Brain pericyte (primary cell): ENCODE measurements around the gene RAPGEF3.

Source experiments
- DNase-seq: peaks from one replicate; pipeline ENCODE4 v3.0.0-alpha.2; 2012; ENCODE audit warnings: low read depth, low spot score

The RAPGEF3 gene

DNA sequence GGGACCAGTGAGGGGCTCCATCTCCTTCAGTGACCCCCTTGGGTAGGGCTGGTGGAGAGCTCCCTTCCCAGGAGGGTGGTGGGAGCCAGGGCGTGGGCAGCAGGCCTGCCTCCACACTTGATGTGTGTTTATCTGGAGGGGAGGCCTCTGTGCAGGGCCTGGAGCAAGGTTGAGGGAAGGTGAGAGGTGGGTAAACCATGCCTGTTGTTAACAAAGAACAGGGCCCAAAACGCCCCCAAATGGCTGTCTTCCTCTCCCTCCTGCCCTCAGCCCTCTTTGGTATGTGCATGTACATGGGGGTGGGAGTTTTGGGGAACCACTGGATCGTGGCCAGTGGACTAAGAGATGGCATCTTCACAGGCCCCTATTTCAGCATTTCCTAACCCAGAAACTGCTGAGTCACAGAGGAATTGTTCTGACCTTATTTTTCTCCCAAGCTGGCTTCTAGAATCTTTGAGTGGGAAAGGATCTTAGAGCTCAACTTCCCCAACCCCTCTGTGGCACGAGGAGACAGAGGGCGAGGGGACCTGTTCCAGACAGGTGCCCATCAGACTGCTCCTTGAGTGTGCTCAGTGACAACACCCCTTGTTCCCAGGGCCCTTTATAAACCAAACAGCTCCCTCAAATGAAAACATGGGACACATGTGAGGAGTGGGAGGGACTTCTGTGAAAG is 17.9 kb upstream of the RAPGEF3 start:
- no peak for DNase-seq

DNA sequence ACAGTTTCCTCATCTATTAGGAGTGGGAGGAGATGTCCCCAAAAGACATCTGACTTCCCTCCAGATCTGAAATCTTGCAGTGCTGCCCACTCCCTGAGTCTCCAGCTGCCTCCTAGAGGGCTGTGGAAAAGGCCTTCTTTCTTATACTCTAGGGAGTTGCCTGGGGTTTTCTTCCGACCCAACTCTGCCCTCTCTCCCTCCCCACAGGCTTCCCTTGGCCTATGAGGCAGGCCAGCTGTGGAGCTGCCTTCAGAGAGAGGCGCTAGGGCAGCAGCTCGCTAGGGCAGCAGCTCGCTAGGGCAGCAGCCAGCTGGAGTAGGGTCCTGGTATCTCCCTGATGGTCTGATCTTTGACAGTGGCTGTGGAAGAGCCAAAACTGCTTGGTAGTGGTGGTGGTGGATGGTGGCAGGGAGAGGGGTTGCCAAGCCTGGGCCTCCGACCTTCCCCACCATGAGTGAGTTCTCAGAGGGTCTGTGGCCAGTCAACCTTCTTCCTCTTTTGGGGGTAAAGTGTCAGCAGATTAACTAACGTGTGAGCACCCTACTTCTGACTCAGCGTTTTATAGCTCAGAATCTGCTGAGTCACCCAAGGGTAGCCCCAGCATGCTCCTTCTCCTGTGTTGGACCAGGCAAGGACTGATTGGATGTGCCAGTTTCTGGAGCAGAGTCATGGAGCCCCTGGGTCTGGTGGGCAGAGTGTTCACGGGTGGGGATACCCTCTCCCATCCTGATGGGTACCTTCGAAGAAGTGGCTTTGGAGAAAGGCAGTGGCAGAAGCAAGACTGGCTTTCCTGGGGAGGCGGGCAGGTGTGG is 16.6 kb upstream of the RAPGEF3 start:
- DNase-seq, result no peak

DNA sequence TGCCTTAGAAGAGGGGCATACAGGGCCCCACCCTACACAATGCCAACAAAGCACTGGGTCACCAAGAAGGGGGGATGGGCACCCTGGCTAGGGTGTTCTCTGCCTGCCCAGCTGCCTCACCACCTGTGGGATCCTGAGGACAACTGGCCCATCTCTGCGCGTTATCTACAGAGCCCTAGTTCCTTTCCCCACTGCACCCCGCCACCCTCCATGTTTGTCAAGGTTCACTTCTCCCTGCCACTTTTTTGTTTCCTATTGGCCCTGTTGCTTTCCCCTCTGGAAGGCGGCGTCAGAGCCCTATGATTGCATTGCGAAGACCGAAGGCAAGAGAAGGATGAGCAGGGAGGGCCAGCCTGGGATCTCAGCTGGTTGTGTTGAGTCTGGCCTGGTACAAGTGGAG is 16.0 kb upstream of the RAPGEF3 start:
- DNase-seq, result no peak

DNA sequence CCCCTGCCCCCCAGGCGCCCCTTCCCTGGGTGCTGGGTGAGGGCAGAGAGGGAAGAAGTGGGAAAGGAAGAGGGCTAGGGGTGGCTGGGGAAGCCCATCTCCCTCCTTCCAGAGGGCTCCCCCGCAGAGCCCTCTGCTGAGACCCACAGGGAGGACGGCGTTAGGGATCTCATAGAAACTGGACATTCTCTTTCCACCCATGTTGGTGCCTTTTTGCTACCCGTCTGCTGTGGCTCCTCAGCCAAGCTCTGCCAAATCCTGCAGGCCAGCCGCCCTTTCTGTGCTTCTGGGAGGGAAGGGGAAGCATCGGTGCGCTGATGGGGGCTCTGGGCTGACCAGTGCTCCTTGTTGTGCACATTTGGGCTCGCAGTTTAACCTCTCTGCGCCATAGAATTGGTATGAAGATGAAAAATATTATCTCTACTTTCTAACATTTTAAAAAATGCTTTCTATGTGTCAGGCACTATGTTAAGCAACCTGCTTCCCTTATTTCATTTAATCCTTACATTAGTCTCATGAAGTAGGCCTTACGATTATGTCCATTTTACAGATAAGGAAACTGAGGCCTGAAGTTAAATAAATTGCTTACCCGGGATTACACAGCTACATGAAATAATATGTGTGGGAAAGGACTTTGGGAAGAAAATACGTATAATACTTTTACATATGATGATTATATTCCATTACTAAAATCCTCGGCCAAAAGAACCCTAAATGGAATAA is 15.3 kb upstream of the RAPGEF3 start:
- DNase-seq, result no peak

DNA sequence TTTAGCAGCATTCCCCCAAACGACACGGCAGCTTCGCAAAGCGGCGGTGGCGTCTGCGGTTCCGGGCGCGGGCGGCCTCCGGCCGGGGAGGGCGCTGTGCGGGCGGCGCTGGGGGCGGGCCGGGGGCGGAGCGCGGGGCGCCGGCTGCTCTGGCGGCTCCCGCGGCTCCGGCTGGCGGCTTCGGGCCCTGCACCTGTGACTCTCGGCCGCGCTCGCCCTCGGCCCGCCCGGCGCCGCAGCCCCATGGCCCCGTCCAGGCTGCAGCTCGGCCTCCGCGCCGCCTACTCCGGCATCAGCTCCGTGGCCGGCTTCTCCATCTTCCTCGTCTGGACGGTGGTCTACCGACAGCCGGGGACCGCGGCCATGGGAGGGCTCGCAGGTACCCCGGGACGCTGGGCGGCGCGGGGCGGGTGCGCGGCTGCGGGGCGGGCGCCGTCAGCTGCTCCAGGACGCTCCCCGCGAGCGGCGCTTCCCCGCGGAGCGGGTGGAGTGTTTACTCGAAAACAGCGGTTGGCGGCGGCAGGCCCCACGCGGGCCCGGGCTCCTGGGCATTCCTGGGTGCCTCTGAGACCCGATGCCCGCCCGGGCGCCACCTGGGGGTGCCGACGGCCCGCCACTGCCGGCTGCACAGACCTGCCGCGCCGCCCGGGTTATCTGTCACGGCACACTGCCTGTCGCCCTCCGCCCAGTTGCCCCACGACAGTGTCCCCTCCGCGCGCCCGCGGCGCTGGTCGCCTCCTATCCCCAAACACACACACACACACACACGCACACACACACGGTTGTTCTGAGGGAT is 14.6 kb upstream of the RAPGEF3 start, which contains the start of gene SLC48A1:
Gene SLC48A1, plus strand, starts transcription at position 177 of the 796 bp plus-strand sequence. Its CDS starts 67 bp downstream, at position 244.
- no peak for DNase-seq

DNA sequence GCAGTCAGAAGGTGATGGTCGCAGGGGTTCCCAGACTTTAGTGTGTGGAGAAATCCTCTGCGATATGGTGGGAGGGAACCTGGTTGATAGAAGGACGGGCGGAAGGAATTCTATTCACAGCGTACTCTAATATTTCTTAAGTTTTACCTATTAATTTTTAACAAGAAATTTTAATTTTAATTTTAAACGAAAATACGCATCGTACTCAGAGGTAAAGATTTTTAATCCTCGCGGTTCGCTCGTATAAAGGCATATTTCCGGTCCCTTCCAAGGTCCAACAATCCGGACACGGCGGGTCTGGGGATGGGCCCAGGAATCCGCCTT is 14.0 kb upstream of the RAPGEF3 start:
- DNase-seq, result no peak

DNA sequence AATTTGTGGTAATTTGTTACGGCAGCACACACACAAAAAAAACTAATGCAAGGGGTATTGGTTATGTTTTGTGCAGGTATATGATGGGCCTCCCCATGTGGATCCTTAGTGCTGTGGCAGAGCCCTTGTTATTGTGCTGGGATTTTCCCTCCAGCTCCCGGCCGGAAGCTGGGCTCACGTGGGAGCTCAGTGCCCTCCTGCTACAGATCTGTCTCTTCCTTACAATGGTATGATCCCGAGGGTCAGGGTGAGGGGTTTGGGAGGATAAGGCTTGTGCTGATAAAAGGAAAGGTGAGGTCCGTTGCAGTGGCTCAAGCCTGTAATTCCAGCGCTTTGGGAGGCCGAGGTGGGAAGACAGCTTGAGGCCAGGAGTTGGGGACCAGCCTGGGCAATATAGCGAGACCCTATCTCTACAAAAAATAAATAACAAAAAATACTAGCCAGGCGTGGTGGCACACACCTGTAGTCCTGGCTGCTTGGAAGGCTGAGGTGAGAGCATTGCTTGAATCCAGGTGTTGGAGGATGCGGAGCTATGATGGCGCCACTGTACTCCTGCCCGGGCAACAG is 13.5 kb upstream of the RAPGEF3 start:
- DNase-seq, result no peak

DNA sequence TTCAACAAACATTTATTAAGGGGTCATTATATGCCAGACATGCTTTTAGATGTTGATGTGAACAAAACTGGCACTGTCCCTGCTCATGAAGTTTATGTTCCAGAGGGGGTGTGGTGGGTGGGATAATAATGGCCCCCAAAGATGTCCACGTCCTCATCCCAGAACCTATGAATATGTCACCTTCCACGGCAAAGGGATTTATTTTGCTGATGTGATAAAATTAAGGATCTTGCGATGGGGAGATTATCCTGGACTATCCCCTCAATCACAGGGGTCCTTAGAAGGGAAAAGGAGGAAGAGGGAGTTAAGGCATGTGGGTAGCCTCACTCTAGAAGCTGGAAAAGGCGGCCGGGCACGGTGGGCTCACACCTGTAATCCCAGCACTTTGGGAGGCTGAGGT is 12.6 kb upstream of the RAPGEF3 start:
- no peak for DNase-seq

DNA sequence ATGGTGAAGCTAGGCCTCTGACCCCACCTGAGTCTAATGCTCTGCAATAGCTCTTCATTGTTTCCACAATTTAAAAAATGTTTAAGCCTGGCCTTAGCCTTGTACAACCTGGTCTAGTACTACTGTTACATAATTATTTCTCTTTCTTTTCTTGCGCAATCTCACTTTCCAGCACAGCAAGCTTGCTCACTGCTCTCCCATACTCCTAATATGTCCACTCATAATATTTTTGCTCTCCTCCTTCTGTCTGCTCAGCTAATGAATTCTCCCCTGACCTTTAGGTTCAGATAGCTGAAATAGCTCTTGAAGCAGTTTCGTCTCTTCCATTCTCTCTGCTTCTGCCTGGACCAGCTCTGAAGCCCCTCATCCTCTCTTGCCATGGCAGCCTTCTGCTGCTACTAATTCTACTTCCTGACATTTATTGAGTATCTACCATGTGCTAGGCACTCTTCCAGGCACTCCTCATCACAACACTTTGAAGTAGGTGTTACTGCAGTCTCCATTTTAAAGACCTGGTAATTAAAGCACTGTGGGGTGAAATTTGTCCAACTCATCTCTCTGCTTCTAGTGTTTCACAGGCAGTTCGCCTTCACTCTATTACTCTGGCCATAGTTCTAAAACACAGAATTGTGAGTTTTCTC is 11.5 kb upstream of the RAPGEF3 start:
- DNase-seq, result no peak

DNA sequence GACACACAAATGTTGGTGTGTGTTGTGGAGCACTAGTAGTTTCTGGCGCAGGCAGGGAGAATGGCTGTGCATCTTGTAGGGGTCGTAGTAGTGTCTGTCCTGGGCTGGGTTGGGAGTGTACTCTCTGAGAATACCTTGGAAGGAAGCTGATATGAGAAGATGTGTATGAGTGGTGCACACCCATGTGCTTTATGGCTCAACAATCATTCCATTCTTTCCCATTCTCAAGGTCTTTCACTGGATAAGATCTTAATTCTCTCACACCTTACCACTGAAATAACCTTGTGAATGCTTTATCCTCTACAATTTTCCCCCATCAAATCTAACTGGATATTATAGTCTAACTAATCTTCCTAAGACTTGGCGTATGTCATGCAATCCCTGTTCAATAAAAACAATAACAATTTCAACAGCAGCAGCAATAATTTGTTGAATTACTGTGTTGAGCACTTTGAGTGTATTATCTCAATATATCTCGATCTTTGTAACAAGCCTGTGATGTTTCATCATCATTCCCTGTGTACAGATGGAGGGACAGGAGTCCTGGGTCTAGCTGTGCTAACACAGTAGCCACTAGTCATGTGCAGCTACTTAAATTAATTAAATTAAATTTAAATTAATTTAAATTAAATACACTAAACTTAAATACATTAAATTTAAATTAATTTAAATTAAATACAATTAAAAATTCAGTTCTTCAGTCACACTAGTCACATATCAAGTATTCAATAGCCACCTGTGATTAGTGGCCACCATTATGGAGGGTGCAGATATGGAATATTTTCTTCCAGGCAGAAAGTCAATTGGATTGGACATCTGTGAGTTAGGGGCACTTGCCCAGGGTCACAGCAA is 10.8 kb upstream of the RAPGEF3 start:
- no peak for DNase-seq

DNA sequence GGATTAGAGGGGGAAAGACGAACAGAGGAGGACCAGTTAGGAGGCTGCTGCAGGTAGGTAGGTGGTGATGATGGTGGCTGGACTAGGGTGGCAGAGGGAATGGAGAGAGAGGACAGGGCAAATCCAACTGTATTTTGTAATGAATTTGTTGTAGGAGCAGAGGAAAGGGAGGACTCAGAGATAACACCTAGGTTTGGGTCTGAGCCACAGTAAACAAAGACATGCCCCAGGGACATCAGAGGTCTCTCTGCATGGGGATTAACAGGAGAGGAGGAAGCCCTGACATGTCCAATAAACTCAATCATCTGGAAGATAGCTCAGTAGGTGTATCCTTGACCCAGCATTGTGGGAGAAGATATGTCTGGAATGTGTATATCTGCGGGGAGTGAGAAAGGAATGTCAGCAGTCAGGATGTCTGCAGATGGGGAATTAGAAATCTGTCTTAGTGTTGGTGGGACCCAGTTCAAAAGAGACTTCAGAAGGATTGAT is 9.7 kb upstream of the RAPGEF3 start:
- no peak for DNase-seq

DNA sequence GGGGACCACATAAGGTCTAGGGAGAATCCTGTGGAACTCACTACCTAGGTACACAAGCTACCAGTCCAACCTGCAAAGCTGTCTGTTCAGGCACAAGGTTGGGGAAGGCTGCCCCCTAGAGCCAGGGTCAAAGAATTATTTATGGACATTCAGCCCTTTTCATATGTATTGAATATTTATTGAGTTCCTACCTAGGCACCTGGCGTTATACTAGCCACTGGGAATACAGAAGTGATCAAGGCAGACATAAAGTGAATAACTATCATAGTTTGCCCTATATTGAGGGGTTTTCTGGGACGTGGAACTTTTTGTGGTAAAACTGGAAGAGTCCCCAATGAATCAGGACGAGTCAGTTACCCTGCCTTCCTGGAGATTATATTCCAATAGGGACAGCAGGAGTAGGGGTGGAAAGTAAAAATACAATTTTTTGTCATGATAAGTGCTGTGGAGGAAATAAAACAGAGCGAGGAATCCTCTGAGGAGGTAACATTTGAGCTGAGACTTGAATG is 8.6 kb upstream of the RAPGEF3 start:
- DNase-seq, result no peak

DNA sequence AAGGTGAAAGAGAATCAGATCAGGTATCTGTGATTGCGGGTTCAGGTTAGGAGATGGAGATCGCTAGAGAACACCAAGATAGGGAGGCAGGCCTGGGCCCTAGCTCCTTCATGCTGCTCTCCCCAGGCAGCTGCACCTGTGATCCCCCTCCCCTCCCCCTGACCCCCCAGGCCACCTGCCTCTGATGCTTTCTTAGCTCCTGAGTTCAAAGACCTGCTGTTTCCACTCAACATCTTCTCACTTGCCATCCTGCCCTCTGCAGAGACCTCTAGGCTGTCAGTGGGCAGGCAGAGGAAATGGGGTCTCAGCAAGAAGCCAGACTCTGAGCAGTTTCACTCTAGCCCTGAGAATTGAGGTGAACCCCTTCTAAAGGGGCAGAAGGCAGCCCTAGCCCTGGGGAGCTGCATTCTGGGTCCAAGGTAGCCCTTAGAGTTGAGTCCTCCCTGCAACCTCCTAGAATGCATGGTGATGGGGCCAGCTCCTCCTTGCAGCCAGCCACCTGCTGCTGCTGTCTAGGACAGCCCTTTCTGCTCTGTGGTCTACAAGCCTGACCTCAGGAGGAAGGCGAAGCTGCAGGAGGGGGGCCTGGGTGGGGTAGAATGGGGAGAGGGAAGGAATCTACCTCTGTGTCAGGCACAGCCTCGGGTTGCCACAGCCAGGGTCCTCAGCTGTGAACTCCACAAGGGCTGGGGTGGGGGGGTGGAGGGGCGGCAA is 8.0 kb upstream of the RAPGEF3 start:
- DNase-seq, result no peak

DNA sequence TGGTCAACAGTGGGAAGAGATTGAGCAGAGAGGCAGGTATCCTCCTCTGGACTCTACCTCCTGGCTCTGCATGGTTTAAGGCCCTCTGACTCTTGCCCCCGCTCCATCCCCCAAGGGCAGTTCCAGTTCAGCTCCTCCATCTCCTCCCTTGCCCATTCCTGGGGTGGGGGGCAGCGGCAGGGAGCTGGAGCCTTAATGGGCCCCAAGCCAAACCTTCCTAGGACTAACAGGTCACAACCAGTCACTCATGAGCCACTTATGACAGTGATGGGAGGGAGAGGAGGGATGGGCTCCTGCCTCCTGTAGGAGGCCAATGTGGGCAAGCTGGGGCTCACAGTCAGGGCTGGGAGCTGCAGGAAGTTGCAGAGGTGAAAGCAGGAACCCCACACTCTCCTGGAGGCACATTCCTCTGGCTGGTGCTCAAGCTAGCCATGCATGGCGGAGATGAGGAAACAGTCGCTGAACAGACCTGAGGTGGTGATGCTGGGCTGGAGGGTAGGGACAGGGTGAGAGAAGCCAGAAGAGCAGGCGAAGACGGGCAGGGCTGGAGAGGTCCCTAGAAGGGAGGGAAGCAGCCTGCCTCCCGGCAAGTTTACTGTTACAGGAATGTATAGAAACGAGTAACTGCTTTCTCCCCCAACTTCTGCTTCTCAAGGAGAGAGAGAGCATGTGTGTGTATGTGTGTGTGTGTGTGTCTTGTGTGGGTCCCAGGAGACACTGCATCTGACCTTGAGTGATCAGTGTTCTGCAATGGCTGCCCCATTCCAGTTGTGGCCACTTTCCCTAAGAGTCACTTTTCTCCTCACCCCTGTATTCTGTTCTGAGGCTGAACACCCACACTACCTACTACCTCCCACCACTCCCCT is 5.0 kb upstream of the RAPGEF3 start:
- DNase-seq, result no peak

DNA sequence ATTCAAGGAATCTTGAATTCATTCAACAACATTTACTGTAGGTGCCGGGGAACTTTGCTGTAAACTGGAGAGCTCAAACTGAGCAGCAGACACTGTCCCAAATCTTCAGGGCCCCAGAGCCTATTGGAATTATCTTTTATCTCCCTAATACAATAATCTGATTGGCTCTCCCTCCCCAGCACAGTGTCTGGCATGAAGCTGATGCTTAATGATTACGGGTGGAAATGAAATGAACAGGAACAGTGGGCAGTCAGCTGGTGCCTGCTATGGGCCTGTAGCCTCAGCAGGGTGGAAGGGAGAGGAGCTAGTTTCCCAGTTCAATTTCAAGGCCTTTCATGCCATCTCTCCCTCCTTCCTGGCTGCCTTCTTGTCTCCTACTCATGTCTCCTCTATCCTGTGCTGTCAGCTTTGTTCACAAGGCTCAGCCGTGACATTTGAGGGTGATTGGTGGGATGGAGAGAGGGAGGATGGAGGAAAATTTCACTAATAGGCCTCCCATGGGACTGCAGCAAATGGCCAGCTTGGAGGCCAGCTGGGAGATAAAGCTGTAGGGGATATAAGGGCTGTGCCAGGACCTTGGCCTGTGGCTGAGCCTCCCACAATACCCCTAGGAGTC is 4.3 kb upstream of the RAPGEF3 start:
- DNase-seq, result no peak

DNA sequence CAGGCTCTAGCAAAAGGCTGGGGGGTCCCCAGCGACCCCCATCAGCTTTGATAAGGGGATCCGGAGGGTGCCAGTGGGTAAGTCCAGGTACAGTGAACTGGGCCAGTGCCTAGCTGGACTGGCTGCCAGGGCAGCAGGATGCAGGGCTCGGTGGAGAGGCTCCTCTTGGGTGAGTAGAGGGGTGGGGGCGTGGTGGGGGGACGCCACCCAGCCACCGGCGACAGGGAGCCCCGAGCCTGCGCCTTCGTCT is 171 bp downstream of the RAPGEF3 start:
- no peak for DNase-seq

DNA sequence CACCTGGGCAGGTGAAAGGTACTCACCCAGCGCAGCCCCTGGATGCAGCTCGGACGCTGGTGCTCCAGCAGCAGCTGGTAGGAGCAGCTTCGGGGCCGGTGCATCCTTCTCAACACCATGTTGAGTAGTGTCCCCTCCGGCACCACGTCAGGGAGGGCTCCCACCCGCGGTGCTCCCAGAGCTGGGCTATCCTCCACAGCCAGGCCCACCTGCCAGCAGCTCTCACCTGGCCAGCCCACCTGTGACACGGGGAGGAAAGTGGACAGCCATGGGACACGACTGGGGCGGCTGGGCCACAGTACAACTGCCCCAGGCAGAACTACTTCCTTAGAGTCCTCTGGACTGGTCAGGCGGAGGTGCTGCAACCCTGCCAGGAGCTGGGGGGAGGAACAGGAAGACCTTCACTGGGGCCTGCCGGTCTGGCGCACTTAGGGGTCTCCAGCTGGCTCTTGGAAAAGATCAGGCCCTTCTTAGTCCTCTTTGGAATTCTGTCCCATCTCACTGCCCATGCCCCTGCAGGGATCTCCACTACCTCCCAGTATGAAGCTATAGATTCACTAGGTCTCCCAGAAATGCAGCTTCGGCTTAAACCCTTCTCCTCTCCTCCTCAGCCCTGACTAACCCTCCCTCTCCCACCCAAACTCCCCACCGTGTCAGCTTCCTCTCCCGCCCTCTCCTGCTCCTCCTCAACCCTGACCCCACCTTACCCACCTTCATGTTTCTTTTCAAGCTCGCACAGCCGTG is 668 bp downstream of the RAPGEF3 start:
- no peak for DNase-seq
